Keratinocyte (primary cell): ENCODE results near the gene ENG. TPM values are rescaled to one million over a fixed set of nuclear protein-coding genes. Genes with fewer than 3 reads are reported as not detected.

Experiments used
- DNase-seq: peaks from one replicate; pipeline ENCODE4 v3.0.0-alpha.2; 2011; ENCODE audit warnings: low read depth, missing footprints, low spot score
- FAIRE-seq: peaks from 2 replicates; lab custom pipeline; 2011; peaks lifted over from hg19 to GRCh38; lab: Jason Lieb, UNC
- H2AFZ ChIP-seq: 2 replicates; pipeline ENCODE4 v1.6.0; 2012; ENCODE audit warnings: low read length, control low read depth, inconsistent platforms; ENCODE audit not compliant: control insufficient read depth
- H3K27ac ChIP-seq: 2 replicates; pipeline ENCODE4 v1.5.1; 2011; ENCODE audit warnings: low read length; ENCODE audit not compliant: control insufficient read depth, insufficient read depth
- H3K27me3 ChIP-seq: 3 replicates; pipeline ENCODE4 v1.6.0; 2011; ENCODE audit warnings: low read length; ENCODE audit not compliant: control insufficient read depth, insufficient read depth; ENCODE audit errors: extremely low read depth
- H3K36me3 ChIP-seq, 2 experiments: 2 replicates in 1 of 2; 3 replicates in 1 of 2; pipeline ENCODE4 v1.5.1; 2011; ENCODE audit warnings: low read length in 2 of 2, mild to moderate bottlenecking in 1 of 2; ENCODE audit not compliant: control insufficient read depth in 2 of 2, insufficient read depth in 2 of 2; ENCODE audit errors: extremely low read depth in 1 of 2
- H3K4me1 ChIP-seq: 3 replicates; pipeline ENCODE4 v1.5.1; 2011; ENCODE audit warnings: low read length; ENCODE audit not compliant: control insufficient read depth, insufficient read depth; ENCODE audit errors: extremely low read depth
- H3K4me2 ChIP-seq: 3 replicates; pipeline ENCODE4 v1.6.0; 2011; ENCODE audit warnings: low read depth, low read length; ENCODE audit not compliant: control insufficient read depth, insufficient read depth; ENCODE audit errors: extremely low read depth
- H3K4me3 ChIP-seq, 3 experiments: fragments of 200-600 bp in 1 of 3; sonication (generic) in 1 of 3; 2 replicates in 2 of 3; 3 replicates in 1 of 3; pipeline ENCODE4 v1.5.1; 2011 to 2016; ENCODE audit warnings: low read length in 3 of 3, mild to moderate bottlenecking in 3 of 3, control low read depth in 2 of 3, inconsistent platforms in 1 of 3, low read depth in 1 of 3, mixed read lengths in 1 of 3, mixed run types in 1 of 3, moderate library complexity in 1 of 3; ENCODE audit not compliant: control insufficient read depth in 2 of 3, insufficient read depth in 2 of 3; ENCODE audit errors: extremely low read depth in 1 of 3
- H3K79me2 ChIP-seq: 2 replicates; pipeline ENCODE4 v1.6.0; 2012; ENCODE audit warnings: low read length; ENCODE audit not compliant: control insufficient read depth, insufficient read depth
- H3K9ac ChIP-seq: 3 replicates; pipeline ENCODE4 v1.6.0; 2011; ENCODE audit warnings: low read length; ENCODE audit not compliant: control insufficient read depth, insufficient read depth; ENCODE audit errors: extremely low read depth
- H3K9me1 ChIP-seq: 3 replicates; pipeline ENCODE4 v1.6.0; 2011; ENCODE audit warnings: low read length; ENCODE audit not compliant: control insufficient read depth, insufficient read depth; ENCODE audit errors: extremely low read depth
- H3K9me3 ChIP-seq: 2 replicates; pipeline ENCODE4 v1.5.1; 2012; ENCODE audit warnings: low read depth, low read length; ENCODE audit not compliant: control insufficient read depth
- H4K20me1 ChIP-seq: 3 replicates; pipeline ENCODE4 v1.6.0; 2011; ENCODE audit warnings: low read length; ENCODE audit not compliant: control insufficient read depth, insufficient read depth; ENCODE audit errors: extremely low read depth
- CTCF ChIP-seq, 3 experiments: IDR thresholded peaks in 1 of 3; conservative IDR thresholded peaks in 1 of 3; optimal IDR thresholded peaks in 1 of 3; 2 replicates in 2 of 3; 3 replicates in 1 of 3; pipeline versions ENCODE3 to v1.5.1; 2011; ENCODE audit warnings: low read length in 3 of 3, mild to moderate bottlenecking in 3 of 3, moderate library complexity in 2 of 3, control low read depth in 1 of 3, inconsistent platforms in 1 of 3; ENCODE audit not compliant: insufficient read depth in 2 of 3; ENCODE audit errors: extremely low read depth in 1 of 3
- EZH2 ChIP-seq: IDR thresholded peaks from one replicate; pipeline ENCODE4 v1.6.1; 2012; ENCODE audit warnings: inconsistent platforms, mild to moderate bottlenecking, low read length, moderate library complexity
- dilution Hi-C: fragments of 300-500 bp; cut with MboI; formaldehyde crosslinking; loops from one replicate; pipeline ENCODE4 v1.7.0; 2020; ENCODE audit warnings: low sequenced_read_pairs; ENCODE audit not compliant: extremely low pct_ligation_motif_present
- polyA plus RNA-seq, 5 experiments: library from polyadenylated mRNA; depleted of rRNA in 3 of 5; stranded (reverse) in 3 of 5; stranded (forward) in 1 of 5; unstranded in 1 of 5; fragments of >200 nt; gene quantifications; 1 replicate in 1 of 5; 2 replicates in 3 of 5; 3 replicates in 1 of 5; pipeline versions ENCODE4 v1.2.1 to v1.2.3, GENCODE V29; 2011 to 2012; ENCODE audit warnings: missing spikeins in 2 of 5, low read depth in 1 of 5, low replicate concordance in 1 of 5

The ENG gene
- polyA plus RNA-seq, 1 donor (not counting 4 experiments of a cell fraction or from before 2014, with no cell fraction given), result 0.22 TPM

DNA sequence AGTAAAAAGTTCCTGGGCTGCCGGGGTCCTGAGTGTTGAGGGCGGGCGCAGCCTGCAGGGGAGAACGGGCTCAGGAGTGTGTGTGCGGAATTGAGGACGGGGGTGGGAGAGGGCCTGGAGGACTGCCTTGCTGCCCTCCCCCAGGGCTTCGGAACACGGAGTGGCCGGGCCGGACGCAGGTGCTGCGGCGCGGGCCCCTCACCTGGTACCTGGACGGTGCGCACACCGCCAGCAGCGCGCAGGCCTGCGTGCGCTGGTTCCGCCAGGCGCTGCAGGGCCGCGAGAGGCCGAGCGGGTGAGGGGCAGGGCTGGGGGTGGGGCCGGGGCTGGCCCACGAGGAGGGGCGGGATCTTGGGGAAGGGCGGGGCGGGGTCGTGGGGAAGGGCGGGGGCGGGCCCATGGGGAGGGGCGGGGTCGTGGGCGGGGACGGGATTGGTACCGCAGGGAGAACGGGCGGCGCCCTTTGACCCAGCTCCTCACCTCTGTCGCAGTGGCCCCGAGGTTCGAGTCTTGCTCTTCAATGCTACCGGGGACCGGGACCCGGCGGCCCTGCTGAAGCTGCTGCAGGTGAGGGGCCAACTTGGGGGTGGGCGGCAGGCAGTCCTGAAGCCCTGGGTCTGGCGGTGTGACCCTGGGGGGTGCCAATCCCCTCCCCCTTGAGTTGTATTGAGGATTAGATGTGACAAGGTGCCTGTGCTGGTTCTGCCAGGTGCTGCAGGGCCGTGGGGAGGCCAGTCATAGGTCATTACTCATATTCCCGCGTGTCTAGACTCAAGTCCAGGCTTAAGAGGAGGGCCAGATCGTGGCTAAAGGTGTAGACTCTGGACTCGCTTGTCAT is 44.7 kb downstream of the ENG start:
- dilution Hi-C loops, result no loop called here
- no peaks in the 10 kb centered on the region for H3K9me3 ChIP-seq
- no peak overlapping the region for H3K9ac ChIP-seq
- H3K79me2 ChIP-seq, result peaks cover 4% of the 10 kb centered on the region
- H3K27ac ChIP-seq, result no peak overlapping the region
- FAIRE-seq (no peak), DNase-seq (no peak)
- no peaks in the 10 kb centered on the region for H3K27me3 ChIP-seq
- H3K36me3 ChIP-seq, result peaks cover 48 to 56% of the 10 kb centered on the region in 2 experiments
- no peak overlapping the region for H2AFZ ChIP-seq
- peaks cover 3% of the 10 kb centered on the region for H3K9me1 ChIP-seq
- peak overlapping the region; percentile 22 for H3K4me2 ChIP-seq
- no peak overlapping the region for H3K4me3 ChIP-seq
- no peak for TF ChIP-seq CTCF (optimal IDR thresholded peaks at IDR 0.05 in 1 of 3, IDR thresholded peaks at IDR 0.05 in 1 of 3, conservative IDR thresholded peaks at IDR 0.05 in 1 of 3; ENCODE audit: extremely low read depth in 1 of 3, insufficient read depth in 2 of 3, low read length in 3 of 3)
- H3K4me1 ChIP-seq, result peaks cover 19% of the 10 kb centered on the region
- peaks cover 9% of the 10 kb centered on the region for H4K20me1 ChIP-seq

DNA sequence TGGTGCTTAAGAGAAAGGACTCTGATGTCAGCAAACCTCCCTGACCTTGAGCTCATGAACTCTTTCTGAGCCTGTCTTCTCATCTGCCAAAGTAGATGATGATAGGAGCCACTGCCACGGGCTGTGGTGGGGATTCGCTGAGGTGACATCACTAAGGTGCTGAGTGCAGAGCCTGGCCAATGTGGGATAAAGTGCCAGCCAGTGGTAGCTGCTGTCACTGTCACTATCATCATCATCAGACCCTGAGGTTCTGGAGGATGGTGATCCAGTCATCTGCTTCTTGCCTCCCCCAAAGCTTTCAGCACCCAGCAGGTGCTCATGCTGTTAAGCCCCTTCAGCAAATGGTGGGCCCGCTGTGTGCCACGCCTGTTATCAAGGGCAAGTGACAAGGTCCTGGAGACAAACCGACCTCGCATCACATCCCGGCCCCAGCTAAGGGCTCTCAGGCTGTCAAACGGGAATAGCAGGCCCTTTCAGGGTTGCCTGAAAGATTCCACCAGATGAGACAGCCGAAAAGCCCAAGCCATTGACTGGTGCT is 45.4 kb downstream of the ENG start:
- FAIRE-seq, result no peak
- Histone ChIP-seq H3K36me3 (peaks cover 49 to 59% of the 10 kb centered on the region in 2 experiments), H3K4me2 (peak overlapping the region; percentile 22), H3K79me2 (peaks cover 10% of the 10 kb centered on the region), H3K4me3 (no peak overlapping the region), H3K4me1 (peaks cover 25% of the 10 kb centered on the region), H3K27ac (no peak overlapping the region), H4K20me1 (peaks cover 9% of the 10 kb centered on the region), H2AFZ (no peak overlapping the region), H3K9ac (no peak overlapping the region), H3K9me1 (peaks cover 3% of the 10 kb centered on the region), H3K27me3 (no peaks in the 10 kb centered on the region), H3K9me3 (no peaks in the 10 kb centered on the region)
- TF ChIP-seq CTCF (optimal IDR thresholded peaks at IDR 0.05 in 1 of 3, IDR thresholded peaks at IDR 0.05 in 1 of 3, conservative IDR thresholded peaks at IDR 0.05 in 1 of 3; ENCODE audit: extremely low read depth in 1 of 3, insufficient read depth in 2 of 3, low read length in 3 of 3) (no peak), EZH2 (no peak)
- DNase-seq, result no peak
- dilution Hi-C loops, result no loop called here
